ENCODE measurements around the gene DENND10.

DENND10 gene

DNA sequence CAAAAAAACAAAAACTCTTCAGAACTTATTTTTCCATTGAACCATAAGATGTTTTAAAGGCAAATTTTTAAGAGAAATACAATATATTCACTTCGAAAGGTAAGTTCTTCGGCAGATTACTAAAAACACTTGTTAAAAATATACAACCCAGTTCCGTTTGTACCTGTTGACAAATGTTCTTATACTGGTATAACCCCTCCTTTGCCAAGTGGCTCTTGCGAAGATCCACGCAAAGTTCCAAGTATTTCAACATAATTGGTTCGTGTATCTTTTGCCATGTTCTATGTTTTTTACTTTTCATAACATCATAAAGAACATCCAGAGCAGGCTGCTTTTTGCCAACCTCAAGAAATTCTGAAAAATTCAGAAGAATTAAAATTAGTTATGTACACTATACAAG is 30.3 kb upstream of the DENND10 start:
- no peak overlapping the region for H2BK15ac ChIP-seq (ENCODE audit: low read length)
- peaks cover 2 to 4% of the 10 kb centered on the region in 2 donors for H3K4me1 ChIP-seq (ENCODE audit: control insufficient read depth in 2 of 2, insufficient read depth in 1 of 2, low read depth in 1 of 2, low read length in 2 of 2)
- no peak overlapping the region for H2BK120ac ChIP-seq (ENCODE audit: low read depth, low read length)
- H3K9me3 ChIP-seq (replicated peaks in 1 of 2; ENCODE audit: control insufficient read depth in 2 of 2, insufficient read depth in 1 of 2, low read depth in 1 of 2, low read length in 2 of 2), result peaks cover 2 to 3% of the 10 kb centered on the region in 2 donors
- no peak overlapping the region for H3K18ac ChIP-seq (ENCODE audit: low read length)
- H2AK5ac ChIP-seq (ENCODE audit: low read depth, low read length), result no peak overlapping the region
- whole genome bisulfite sequencing, 2 donors (ENCODE audit: extremely low coverage in 2 of 2, insufficient read length in 2 of 2, insufficient replicate concordance in 1 of 2), result no CpG with 5 or more reads among the region's 6 CpGs
- DNase-seq (ENCODE audit: low spot score), result no peak
- no peak overlapping the region for H2BK12ac ChIP-seq (ENCODE audit: low read length)
- H3K36me3 ChIP-seq (replicated peaks in 1 of 2; ENCODE audit: control insufficient read depth in 2 of 2, insufficient read depth in 2 of 2, low read length in 2 of 2), result peaks cover 16 to 90% of the 10 kb centered on the region in 2 donors
- H3K23ac ChIP-seq (ENCODE audit: low read depth, low read length, poor library complexity), result no peak overlapping the region
- H3K79me1 ChIP-seq (ENCODE audit: low read depth, low read length), result peaks cover 10% of the 10 kb centered on the region
- no peak overlapping the region for H4K91ac ChIP-seq (ENCODE audit: low read depth, low read length, poor library complexity)
- H2BK5ac ChIP-seq (ENCODE audit: low read length), result no peak overlapping the region
- no peak overlapping the region for H2AFZ ChIP-seq (ENCODE audit: low read length)
- no peak overlapping the region for H3K4me3 ChIP-seq (ENCODE audit: low read length in 2 of 2)
- H3K27me3 ChIP-seq (ENCODE audit: control insufficient read depth in 3 of 3, insufficient read depth in 3 of 3, low read depth in 1 of 3, low read length in 3 of 3), result no peaks in the 10 kb centered on the region
- H3K4ac ChIP-seq (ENCODE audit: low read length), result no peak overlapping the region
- no peak overlapping the region for H4K8ac ChIP-seq (ENCODE audit: low read depth, low read length)
- no peak overlapping the region for H3K14ac ChIP-seq (ENCODE audit: low read length)
- H3K9ac ChIP-seq (ENCODE audit: low read depth, low read length, poor library complexity), result no peak overlapping the region
- H3K27ac ChIP-seq (replicated peaks; ENCODE audit: low read length), result no peak overlapping the region
- H3K4me2 ChIP-seq (ENCODE audit: insufficient read depth, low read length, poor library complexity, severe bottlenecking), result no peak overlapping the region

GRCh38 chr10:119078422-119079179 is 25.3 kb upstream of the DENND10 start:
- H3K9me3 ChIP-seq (replicated peaks in 1 of 2; ENCODE audit: control insufficient read depth in 2 of 2, insufficient read depth in 1 of 2, low read depth in 1 of 2, low read length in 2 of 2), result peaks cover 0 to 3% of the 10 kb centered on the region in 2 donors
- no peak overlapping the region for H2BK5ac ChIP-seq (ENCODE audit: low read length)
- H4K91ac ChIP-seq (ENCODE audit: low read depth, low read length, poor library complexity), result no peak overlapping the region
- H3K23ac ChIP-seq (ENCODE audit: low read depth, low read length, poor library complexity), result no peak overlapping the region
- H3K27ac ChIP-seq (replicated peaks; ENCODE audit: low read length), result no peak overlapping the region
- H3K79me1 ChIP-seq (ENCODE audit: low read depth, low read length), result peaks cover 10% of the 10 kb centered on the region
- H4K8ac ChIP-seq (ENCODE audit: low read depth, low read length), result no peak overlapping the region
- no peak overlapping the region for H3K18ac ChIP-seq (ENCODE audit: low read length)
- H3K14ac ChIP-seq (ENCODE audit: low read length), result no peak overlapping the region
- H2AK5ac ChIP-seq (ENCODE audit: low read depth, low read length), result no peak overlapping the region
- H3K4me2 ChIP-seq (ENCODE audit: insufficient read depth, low read length, poor library complexity, severe bottlenecking), result peak overlapping the region; percentile 43
- H3K27me3 ChIP-seq (ENCODE audit: control insufficient read depth in 3 of 3, insufficient read depth in 3 of 3, low read depth in 1 of 3, low read length in 3 of 3), result no peaks in the 10 kb centered on the region
- no peak overlapping the region for H2AFZ ChIP-seq (ENCODE audit: low read length)
- peak overlapping the region in 1 of 2 donors; percentile 55 for H3K4me3 ChIP-seq (ENCODE audit: low read length in 2 of 2)
- no peak overlapping the region for H2BK120ac ChIP-seq (ENCODE audit: low read depth, low read length)
- no peak overlapping the region for H2BK12ac ChIP-seq (ENCODE audit: low read length)
- H3K9ac ChIP-seq (ENCODE audit: low read depth, low read length, poor library complexity), result no peak overlapping the region
- H2BK15ac ChIP-seq (ENCODE audit: low read length), result no peak overlapping the region
- H3K36me3 ChIP-seq (replicated peaks in 1 of 2; ENCODE audit: control insufficient read depth in 2 of 2, insufficient read depth in 2 of 2, low read length in 2 of 2), result peaks cover 2 to 48% of the 10 kb centered on the region in 2 donors
- peaks cover 2 to 9% of the 10 kb centered on the region in 2 donors for H3K4me1 ChIP-seq (ENCODE audit: control insufficient read depth in 2 of 2, insufficient read depth in 1 of 2, low read depth in 1 of 2, low read length in 2 of 2)
- WGBS, 2 donors (ENCODE audit: extremely low coverage in 2 of 2, insufficient read length in 2 of 2, insufficient replicate concordance in 1 of 2), result no CpG with 5 or more reads among the region's 10 CpGs
- no peak overlapping the region for H3K4ac ChIP-seq (ENCODE audit: low read length)
- no peak for DNase-seq (ENCODE audit: low spot score)

DNA sequence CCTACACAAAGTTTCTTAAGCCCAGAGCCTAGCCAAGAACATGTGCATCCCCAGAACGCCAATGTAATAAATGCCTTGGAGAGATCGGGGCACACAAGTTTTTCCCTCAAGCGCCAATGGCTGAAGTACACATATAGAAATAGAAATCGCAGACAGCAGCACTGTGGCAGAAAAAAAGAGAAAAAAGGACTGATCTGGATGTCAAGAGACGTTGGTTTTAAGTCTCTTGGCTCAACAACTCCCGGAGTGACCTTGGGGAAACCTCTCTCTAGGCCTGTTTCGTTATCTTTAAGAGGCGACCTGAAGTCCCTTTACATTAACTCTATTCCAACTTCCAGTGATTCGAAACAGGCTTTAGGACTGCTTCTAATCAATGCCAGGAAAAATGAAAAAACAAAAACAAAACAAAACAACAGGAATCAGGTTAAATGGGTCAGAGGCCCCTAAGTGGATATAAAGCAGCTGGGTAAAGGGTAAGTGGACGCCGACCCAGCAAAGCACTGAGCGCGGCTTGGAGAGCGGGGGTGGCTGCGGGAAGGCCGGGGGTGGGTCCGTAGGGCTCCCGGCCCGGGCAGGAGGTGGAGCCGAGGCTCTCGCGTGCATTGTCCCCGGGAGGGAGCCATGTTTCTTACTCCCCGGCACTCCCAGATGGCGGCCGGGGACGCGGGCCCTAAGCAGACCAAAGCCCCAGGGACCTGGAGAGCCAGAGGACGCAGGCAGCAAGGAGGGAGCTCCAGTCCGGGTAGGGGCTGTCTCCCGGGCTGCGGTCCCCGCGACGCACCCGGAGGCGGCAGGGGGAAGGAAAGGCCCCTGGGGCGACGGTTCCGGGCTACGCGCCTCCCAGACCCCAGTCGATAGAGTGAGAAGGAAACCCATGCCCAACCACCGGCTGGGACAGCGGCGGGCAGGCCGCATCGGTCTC is 24.1 kb upstream of the DENND10 start:
- H3K4me2 ChIP-seq (ENCODE audit: insufficient read depth, low read length, poor library complexity, severe bottlenecking), result peak overlapping the region; percentile 78
- peak overlapping the region; percentile 55 to 95 for H3K4me3 ChIP-seq (ENCODE audit: low read length in 2 of 2)
- H3K27ac ChIP-seq (replicated peaks; ENCODE audit: low read length), result peak overlapping the region; percentile 66
- H4K91ac ChIP-seq (ENCODE audit: low read depth, low read length, poor library complexity), result peak overlapping the region; percentile 65
- peak overlapping the region; percentile 98 for H3K23ac ChIP-seq (ENCODE audit: low read depth, low read length, poor library complexity)
- peaks cover 2 to 37% of the 10 kb centered on the region in 2 donors for H3K36me3 ChIP-seq (replicated peaks in 1 of 2; ENCODE audit: control insufficient read depth in 2 of 2, insufficient read depth in 2 of 2, low read length in 2 of 2)
- peak overlapping the region; percentile 98 for H3K9ac ChIP-seq (ENCODE audit: low read depth, low read length, poor library complexity)
- H2BK12ac ChIP-seq (ENCODE audit: low read length), result no peak overlapping the region
- peak overlapping the region; percentile 99 for H2AK5ac ChIP-seq (ENCODE audit: low read depth, low read length)
- no CpG with 5 or more reads among the region's 48 CpGs for WGBS, 2 donors (ENCODE audit: extremely low coverage in 2 of 2, insufficient read length in 2 of 2, insufficient replicate concordance in 1 of 2)
- H4K8ac ChIP-seq (ENCODE audit: low read depth, low read length), result peak overlapping the region; percentile 30
- no peak overlapping the region for H3K4ac ChIP-seq (ENCODE audit: low read length)
- H3K14ac ChIP-seq (ENCODE audit: low read length), result peak overlapping the region; percentile 99
- H3K18ac ChIP-seq (ENCODE audit: low read length), result peak overlapping the region; percentile 99
- peak overlapping the region; percentile 87 for H2AFZ ChIP-seq (ENCODE audit: low read length)
- DNase-seq (ENCODE audit: low spot score), result peak; percentile 45
- peaks cover 2 to 9% of the 10 kb centered on the region in 2 donors for H3K4me1 ChIP-seq (ENCODE audit: control insufficient read depth in 2 of 2, insufficient read depth in 1 of 2, low read depth in 1 of 2, low read length in 2 of 2)
- H2BK15ac ChIP-seq (ENCODE audit: low read length), result peak overlapping the region; percentile 81
- peaks cover 10% of the 10 kb centered on the region for H3K79me1 ChIP-seq (ENCODE audit: low read depth, low read length)
- H2BK5ac ChIP-seq (ENCODE audit: low read length), result peak overlapping the region; percentile 75
- peak overlapping the region; percentile 74 for H2BK120ac ChIP-seq (ENCODE audit: low read depth, low read length)
- peaks cover 0 to 3% of the 10 kb centered on the region in 2 donors for H3K9me3 ChIP-seq (replicated peaks in 1 of 2; ENCODE audit: control insufficient read depth in 2 of 2, insufficient read depth in 1 of 2, low read depth in 1 of 2, low read length in 2 of 2)
- H3K27me3 ChIP-seq (ENCODE audit: control insufficient read depth in 3 of 3, insufficient read depth in 3 of 3, low read depth in 1 of 3, low read length in 3 of 3), result no peaks in the 10 kb centered on the region
